ENCODE data around the gene TTLL11.

The TTLL11 gene

DNA sequence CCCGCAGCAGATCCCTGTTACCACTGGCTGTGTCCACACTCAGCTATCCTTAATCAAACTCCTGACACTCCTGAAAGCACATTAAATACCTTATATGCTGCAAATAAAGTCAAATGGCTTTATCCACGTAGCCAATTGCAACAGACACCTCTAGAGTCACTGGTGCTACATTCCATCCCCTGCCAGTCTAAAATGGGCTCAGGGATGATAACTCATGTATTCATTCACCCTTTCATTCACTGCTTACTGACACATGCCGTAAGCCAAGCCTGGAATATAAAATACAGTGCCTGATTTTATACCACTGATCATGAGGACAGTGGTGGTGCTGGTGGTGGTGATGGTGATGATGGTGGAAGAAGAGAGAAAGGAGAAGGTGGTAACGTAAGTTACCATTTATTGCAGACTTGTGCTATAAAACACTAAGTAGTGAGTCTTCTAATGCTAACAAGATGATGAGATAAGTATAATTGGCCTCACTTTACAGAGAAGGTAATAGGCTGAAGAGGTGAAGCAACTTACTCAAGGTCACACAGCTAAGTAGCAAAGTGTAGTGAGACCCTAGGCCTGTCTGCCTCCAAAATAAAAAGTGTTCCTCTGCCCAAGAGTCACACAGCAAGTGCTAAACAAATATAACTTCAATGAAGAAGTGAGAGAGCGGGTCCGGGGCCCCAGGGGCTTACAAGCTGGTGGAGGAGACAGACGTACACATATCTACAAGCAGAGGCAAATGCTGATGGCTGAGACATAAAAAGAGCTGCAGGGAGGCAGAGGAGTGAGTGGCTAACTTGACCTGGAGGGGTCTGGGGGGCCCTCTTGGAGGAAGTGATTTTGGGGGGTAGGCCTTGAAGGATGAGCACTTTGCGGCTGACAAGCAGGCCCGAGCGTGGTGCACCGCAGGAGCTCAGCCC, 1.2 kb downstream of the TTLL11 start:
- DNase-seq (ENCODE audit: low spot score), result no peak
- in situ Hi-C loops (cut with MboI; ENCODE audit: low pct_unique_long_range_greater_than_20kb, low sequenced_read_pairs, unreplicated experiment), result no loop called here
- TF ChIP-seq, protein P1, sequence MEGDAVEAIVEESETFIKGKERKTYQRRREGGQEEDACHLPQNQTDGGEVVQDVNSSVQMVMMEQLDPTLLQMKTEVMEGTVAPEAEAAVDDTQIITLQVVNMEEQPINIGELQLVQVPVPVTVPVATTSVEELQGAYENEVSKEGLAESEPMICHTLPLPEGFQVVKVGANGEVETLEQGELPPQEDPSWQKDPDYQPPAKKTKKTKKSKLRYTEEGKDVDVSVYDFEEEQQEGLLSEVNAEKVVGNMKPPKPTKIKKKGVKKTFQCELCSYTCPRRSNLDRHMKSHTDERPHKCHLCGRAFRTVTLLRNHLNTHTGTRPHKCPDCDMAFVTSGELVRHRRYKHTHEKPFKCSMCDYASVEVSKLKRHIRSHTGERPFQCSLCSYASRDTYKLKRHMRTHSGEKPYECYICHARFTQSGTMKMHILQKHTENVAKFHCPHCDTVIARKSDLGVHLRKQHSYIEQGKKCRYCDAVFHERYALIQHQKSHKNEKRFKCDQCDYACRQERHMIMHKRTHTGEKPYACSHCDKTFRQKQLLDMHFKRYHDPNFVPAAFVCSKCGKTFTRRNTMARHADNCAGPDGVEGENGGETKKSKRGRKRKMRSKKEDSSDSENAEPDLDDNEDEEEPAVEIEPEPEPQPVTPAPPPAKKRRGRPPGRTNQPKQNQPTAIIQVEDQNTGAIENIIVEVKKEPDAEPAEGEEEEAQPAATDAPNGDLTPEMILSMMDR (IDR thresholded peaks at IDR 0.05; ENCODE audit: extremely low read depth, insufficient read depth, missing control alignments), result no peak

DNA sequence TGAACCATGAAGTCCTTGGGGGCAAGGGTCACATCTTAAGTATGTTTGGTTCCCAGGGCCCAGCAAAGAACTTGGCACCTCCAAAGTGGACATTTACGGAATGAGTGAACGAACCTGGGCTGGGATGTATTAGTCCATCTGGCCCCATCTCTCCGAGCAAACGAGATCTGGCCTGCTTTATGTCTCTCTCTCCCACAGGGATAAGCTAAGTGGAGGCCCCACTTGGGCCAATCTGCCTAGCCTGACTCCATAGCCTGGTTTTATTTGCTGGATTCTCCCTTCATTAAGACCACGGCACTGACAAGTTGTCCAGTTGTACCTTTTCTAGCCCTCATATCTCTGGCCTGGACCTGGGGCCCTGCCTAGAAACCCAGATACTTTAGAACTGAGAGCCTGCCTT, 2.1 kb downstream of the TTLL11 start:
- in situ Hi-C loops (cut with MboI; ENCODE audit: low pct_unique_long_range_greater_than_20kb, low sequenced_read_pairs, unreplicated experiment), result no loop called here
- DNase-seq (ENCODE audit: low spot score), result no peak
- TF ChIP-seq, protein P1 (IDR thresholded peaks at IDR 0.05; ENCODE audit: extremely low read depth, insufficient read depth, missing control alignments), result no peak

DNA sequence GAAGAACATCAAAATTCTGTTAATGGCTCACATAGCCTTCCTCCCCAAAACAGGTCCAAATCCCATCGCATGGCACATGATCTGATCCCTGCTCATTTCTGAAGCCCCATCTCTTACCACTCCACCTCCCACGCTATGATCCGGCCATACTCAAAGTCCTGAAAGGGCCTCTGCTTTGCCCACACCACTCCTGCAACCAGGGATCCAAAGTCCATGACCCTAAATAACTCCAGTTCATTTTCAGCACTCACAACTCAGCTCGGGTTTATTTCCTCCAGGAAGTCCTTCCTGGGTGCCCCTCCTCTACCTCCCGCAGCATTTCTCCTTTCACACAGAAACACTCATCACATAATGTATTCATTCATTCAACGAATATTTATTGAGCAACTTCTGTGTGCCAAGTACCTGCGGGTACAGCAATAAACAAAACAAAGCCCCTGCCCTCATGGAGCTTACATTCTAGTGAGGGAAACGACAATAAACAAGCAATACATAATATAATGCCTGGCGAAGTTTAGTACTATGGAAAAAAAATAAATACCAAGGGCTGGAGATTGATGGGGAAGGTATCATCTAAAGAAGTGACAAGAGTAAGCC, 2.7 kb downstream of the TTLL11 start:
- DNase-seq (ENCODE audit: low spot score), result no peak
- TF ChIP-seq, protein P1 (IDR thresholded peaks at IDR 0.05; ENCODE audit: extremely low read depth, insufficient read depth, missing control alignments), result no peak
- in situ Hi-C loops (cut with MboI; ENCODE audit: low pct_unique_long_range_greater_than_20kb, low sequenced_read_pairs, unreplicated experiment), result no loop called here

DNA sequence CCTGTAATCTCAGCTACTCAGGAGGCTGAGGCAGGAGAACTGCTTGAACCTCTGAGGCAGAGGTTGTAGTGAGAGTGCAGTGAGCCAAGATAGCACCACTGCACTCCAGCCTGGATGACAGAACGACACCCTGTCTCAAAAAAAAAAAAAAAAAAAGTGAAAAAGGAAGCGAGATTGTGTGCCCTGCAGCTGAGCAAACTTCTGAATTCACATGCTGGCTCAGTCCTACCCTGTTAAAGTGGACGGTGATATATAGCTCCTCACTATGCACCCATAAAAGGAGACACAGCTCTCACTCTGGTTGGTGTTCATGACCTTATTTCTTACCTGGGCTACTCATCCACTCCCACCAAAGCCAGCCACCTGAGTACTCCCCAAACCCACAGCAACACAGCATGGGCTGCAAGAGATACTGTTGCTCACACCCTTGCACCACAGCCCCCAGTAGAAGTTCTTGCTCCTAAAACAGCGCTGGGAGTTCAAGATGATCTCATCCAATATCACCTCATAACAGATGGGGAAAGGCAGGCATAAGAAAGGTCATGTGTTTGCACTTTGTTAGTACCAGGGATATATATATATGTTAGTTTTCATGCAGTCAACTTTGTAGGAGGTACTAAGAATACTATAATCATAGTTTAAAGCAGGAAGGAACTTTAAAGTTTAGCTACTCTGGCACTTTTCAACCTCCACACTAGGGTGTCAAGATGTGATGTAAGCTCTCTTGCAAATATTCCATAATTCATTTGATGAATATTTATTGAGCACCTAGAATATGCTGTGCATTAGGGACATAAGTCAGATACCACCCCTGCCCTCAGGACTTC, 4.0 kb downstream of the TTLL11 start:
- TF ChIP-seq, protein P1 (IDR thresholded peaks at IDR 0.05; ENCODE audit: extremely low read depth, insufficient read depth, missing control alignments), result no peak
- no peak for DNase-seq (ENCODE audit: low spot score)
- in situ Hi-C loops (cut with MboI; ENCODE audit: low pct_unique_long_range_greater_than_20kb, low sequenced_read_pairs, unreplicated experiment), result no loop called here

DNA sequence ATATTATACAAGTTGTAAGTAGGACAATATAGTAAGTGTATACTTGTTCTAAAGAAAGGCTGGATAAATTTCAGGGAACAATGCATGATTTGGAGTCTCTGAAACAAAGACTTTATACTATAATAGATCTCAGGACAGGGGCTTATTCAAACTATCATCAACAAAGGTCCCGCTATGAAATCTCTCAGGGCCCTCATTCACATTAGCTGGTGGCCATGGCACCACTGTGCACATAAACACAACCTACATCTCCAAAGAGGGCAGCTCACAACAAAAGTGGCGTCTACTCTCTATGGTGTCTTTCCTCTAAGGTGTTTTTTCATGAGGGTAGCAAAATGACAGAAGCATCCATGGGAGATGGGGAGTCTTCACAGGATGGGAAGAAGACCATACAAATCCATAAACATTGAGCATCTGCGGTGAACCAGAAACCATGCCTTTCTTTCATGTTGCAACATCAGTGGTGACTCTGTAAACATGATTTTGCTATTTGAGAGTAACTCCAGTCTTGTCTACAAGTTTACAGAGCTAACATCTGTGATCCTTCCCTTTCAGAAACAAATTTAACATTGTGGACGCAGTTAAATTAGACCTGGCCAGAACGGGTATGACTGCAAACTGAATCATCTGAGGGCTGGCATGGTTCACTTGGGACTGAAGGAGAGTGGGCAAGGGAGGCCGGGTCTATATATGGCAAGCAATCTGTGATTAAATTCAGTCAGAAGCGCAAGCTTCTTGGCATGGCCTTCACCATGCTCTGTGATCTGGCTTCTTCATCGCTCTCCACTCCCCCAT, 5.5 kb downstream of the TTLL11 start:
- in situ Hi-C loops (cut with MboI; ENCODE audit: low pct_unique_long_range_greater_than_20kb, low sequenced_read_pairs, unreplicated experiment), result no loop called here
- TF ChIP-seq, protein P1 (IDR thresholded peaks at IDR 0.05; ENCODE audit: extremely low read depth, insufficient read depth, missing control alignments), result no peak
- DNase-seq (ENCODE audit: low spot score), result no peak

DNA sequence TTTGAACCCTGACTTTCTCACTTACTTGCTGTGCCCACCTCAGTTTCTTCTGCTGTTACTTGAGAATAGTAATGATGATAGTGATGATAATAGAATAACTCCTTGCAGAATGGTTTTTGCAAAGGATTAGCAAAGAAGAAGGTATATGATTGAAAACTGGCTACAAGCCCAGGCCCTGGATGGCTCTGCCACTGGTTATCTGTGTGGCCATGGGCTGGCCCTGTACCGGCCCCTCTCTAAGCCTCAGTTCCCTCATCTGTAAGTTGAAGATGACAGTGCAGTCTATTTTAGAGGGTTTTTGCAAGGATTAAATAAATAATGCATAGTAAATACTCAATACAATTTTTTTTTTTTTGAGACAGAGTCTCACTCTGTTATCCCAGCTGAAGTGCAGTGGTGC, 6.2 kb downstream of the TTLL11 start:
- TF ChIP-seq, protein P1 (IDR thresholded peaks at IDR 0.05; ENCODE audit: extremely low read depth, insufficient read depth, missing control alignments), result no peak
- in situ Hi-C loops (cut with MboI; ENCODE audit: low pct_unique_long_range_greater_than_20kb, low sequenced_read_pairs, unreplicated experiment), result no loop called here
- DNase-seq (ENCODE audit: low spot score), result no peak

Data from GM13977 (cell line).